22Rv1 (cell line): ENCODE measurements around the gene PTCHD4.
"Not testable (repeated sequence)": the region's sequence is repeated elsewhere in the genome, so short reads cannot be mapped to it uniquely, and the experiment has no call there.

Experiments used
- ZFX ChIP-seq: fragments of 450-650 bp; IDR thresholded peaks from 2 replicates; pipeline ENCODE4 v1.6.1; 2017; ENCODE audit warnings: antibody characterized with exemption, borderline replicate concordance
- TF ChIP-seq, protein P1 (sequence below): fragments of 450-650 bp; IDR thresholded peaks from 2 replicates; pipeline ENCODE4 v1.5.1; 2017; ENCODE audit warnings: mild to moderate bottlenecking

DNA sequence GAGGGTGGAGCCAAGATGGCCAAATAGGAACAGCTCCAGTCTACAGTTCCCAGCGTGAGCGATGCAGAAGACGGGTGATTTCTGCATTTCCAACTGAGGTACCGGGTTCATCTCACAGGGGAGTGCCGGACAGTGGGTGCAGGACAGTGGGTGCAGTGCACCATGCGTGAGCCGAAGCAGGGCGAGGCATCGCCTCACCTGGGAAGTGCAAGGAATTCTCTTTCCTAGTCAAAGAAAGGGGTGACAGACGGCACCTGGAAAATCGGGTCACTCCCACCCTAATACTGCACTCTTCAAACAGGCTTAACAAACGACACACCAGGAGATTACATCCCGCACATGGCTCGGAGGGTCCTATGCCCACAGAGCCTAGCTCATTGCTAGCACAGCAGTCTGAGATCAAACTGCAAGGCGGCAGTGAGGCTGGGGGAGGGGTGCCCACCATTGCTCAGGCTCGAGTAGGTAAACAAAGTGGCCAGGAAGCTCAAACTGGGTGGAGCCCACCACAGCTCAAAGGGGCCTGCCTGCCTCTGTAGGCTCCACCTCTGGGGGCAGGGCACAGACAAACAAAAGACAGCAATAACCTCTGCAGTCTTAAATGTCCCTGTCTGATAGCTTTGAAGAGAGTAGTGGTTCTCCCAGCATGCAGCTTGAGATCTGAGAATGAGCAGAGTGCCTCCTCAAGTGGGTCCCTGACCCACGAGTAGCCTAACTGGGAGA is 8.4 kb downstream of the PTCHD4 start:
- TF ChIP-seq, protein P1, sequence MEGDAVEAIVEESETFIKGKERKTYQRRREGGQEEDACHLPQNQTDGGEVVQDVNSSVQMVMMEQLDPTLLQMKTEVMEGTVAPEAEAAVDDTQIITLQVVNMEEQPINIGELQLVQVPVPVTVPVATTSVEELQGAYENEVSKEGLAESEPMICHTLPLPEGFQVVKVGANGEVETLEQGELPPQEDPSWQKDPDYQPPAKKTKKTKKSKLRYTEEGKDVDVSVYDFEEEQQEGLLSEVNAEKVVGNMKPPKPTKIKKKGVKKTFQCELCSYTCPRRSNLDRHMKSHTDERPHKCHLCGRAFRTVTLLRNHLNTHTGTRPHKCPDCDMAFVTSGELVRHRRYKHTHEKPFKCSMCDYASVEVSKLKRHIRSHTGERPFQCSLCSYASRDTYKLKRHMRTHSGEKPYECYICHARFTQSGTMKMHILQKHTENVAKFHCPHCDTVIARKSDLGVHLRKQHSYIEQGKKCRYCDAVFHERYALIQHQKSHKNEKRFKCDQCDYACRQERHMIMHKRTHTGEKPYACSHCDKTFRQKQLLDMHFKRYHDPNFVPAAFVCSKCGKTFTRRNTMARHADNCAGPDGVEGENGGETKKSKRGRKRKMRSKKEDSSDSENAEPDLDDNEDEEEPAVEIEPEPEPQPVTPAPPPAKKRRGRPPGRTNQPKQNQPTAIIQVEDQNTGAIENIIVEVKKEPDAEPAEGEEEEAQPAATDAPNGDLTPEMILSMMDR, result not testable (repeated sequence)
- not testable (repeated sequence) for TF ChIP-seq ZFX
